Trophoblast cell (in vitro differentiated cells and primary cell): ENCODE measurements around the gene PHYHIPL.

ENCODE experiments used
- DNase-seq, 2 donors: peaks; one replicate each; pipeline ENCODE4 v3.0.0-alpha.2; 2016
- H2AFZ ChIP-seq: 2 replicates; pipeline ENCODE4 v1.6.1; 2013; ENCODE audit warnings: low read length, moderate library complexity, mild to moderate bottlenecking; ENCODE audit not compliant: insufficient read depth, poor library complexity
- H2AK5ac ChIP-seq: 2 replicates; pipeline ENCODE4 v1.6.1; 2013; ENCODE audit warnings: mild to moderate bottlenecking, low read length
- H2BK120ac ChIP-seq: 2 replicates; pipeline ENCODE4 v1.6.1; 2013; ENCODE audit warnings: low read length, mild to moderate bottlenecking, moderate library complexity; ENCODE audit not compliant: insufficient read depth, poor library complexity
- H2BK12ac ChIP-seq: 2 replicates; pipeline ENCODE4 v1.6.1; 2013; ENCODE audit warnings: mild to moderate bottlenecking, low read length, moderate library complexity
- H2BK5ac ChIP-seq: 2 replicates; pipeline ENCODE4 v1.6.1; 2013; ENCODE audit warnings: low read length, low read depth, moderate library complexity, mild to moderate bottlenecking; ENCODE audit not compliant: poor library complexity
- H3K14ac ChIP-seq: 2 replicates; pipeline ENCODE4 v1.6.1; 2013; ENCODE audit warnings: mild to moderate bottlenecking, low read length
- H3K18ac ChIP-seq: 2 replicates; pipeline ENCODE4 v1.6.1; 2013; ENCODE audit warnings: mild to moderate bottlenecking, low read length
- H3K23ac ChIP-seq: 2 replicates; pipeline ENCODE4 v1.6.1; 2013; ENCODE audit warnings: low read length
- H3K27ac ChIP-seq: 2 replicates; pipeline ENCODE4 v1.5.1; 2013; ENCODE audit warnings: low read depth, mild to moderate bottlenecking, inconsistent platforms, low read length, moderate library complexity
- H3K27me3 ChIP-seq: 2 replicates; pipeline ENCODE4 v1.6.1; 2013; ENCODE audit warnings: inconsistent platforms, mild to moderate bottlenecking, low read length, moderate library complexity; ENCODE audit not compliant: insufficient read depth
- H3K36me3 ChIP-seq, 2 experiments: 1 replicate in 1 of 2; 2 replicates in 1 of 2; pipeline ENCODE4 v1.6.1; 2013; ENCODE audit warnings: low read length in 2 of 2, mild to moderate bottlenecking in 2 of 2, moderate library complexity in 1 of 2; ENCODE audit not compliant: insufficient read depth in 2 of 2, control insufficient read depth in 1 of 2
- H3K4ac ChIP-seq: 2 replicates; pipeline ENCODE4 v1.6.1; 2013; ENCODE audit warnings: low read depth, mild to moderate bottlenecking, low read length, moderate library complexity
- H3K4me1 ChIP-seq, 2 experiments: 1 replicate in 1 of 2; 2 replicates in 1 of 2; pipeline ENCODE4 v1.6.1; 2013; ENCODE audit warnings: low read length in 2 of 2, mild to moderate bottlenecking in 2 of 2, moderate library complexity in 1 of 2; ENCODE audit not compliant: insufficient read depth in 2 of 2, control insufficient read depth in 1 of 2
- H3K4me2 ChIP-seq: 2 replicates; pipeline ENCODE4 v1.6.1; 2013; ENCODE audit warnings: inconsistent platforms, mild to moderate bottlenecking, low read length, moderate library complexity
- H3K4me3 ChIP-seq: 2 replicates; pipeline ENCODE4 v1.5.1; 2013; ENCODE audit warnings: mild to moderate bottlenecking, low read depth, low read length, inconsistent platforms
- H3K79me1 ChIP-seq: one replicate; pipeline ENCODE4 v1.6.1; 2013; ENCODE audit warnings: low read length
- H3K79me2 ChIP-seq: 2 replicates; pipeline ENCODE4 v1.6.1; 2013; ENCODE audit warnings: low read length, mild to moderate bottlenecking; ENCODE audit not compliant: control insufficient read depth, insufficient read depth, poor library complexity
- H3K9ac ChIP-seq: 2 replicates; pipeline ENCODE4 v1.6.1; 2013; ENCODE audit warnings: mild to moderate bottlenecking, low read length
- H3K9me3 ChIP-seq: 2 replicates; pipeline ENCODE4 v1.6.1; 2013; ENCODE audit warnings: low read depth, mild to moderate bottlenecking, control low read depth, inconsistent platforms, low read length; ENCODE audit not compliant: insufficient read depth
- H4K12ac ChIP-seq: 2 replicates; pipeline ENCODE4 v1.6.1; 2013; ENCODE audit warnings: low read depth, mild to moderate bottlenecking, low read length, moderate library complexity
- H4K8ac ChIP-seq: 2 replicates; pipeline ENCODE4 v1.6.1; 2013; ENCODE audit warnings: low read depth, mild to moderate bottlenecking, low read length, moderate library complexity
- H4K91ac ChIP-seq: one replicate; pipeline ENCODE4 v1.6.1; 2013; ENCODE audit warnings: low read depth, mild to moderate bottlenecking, low read length, moderate library complexity
- WGBS: extraction: QIAGEN DNeasy Blood & Tissue Kit; methylation state at CpG from one replicate; pipeline ENCODE4 v1.1.7; 2013; ENCODE audit warnings: missing lambda C conversion rate; ENCODE audit not compliant: insufficient read length, insufficient coverage; ENCODE audit errors: extremely low coverage; 5-methylcytosine and 5-hydroxymethylcytosine counted together

The PHYHIPL gene

DNA sequence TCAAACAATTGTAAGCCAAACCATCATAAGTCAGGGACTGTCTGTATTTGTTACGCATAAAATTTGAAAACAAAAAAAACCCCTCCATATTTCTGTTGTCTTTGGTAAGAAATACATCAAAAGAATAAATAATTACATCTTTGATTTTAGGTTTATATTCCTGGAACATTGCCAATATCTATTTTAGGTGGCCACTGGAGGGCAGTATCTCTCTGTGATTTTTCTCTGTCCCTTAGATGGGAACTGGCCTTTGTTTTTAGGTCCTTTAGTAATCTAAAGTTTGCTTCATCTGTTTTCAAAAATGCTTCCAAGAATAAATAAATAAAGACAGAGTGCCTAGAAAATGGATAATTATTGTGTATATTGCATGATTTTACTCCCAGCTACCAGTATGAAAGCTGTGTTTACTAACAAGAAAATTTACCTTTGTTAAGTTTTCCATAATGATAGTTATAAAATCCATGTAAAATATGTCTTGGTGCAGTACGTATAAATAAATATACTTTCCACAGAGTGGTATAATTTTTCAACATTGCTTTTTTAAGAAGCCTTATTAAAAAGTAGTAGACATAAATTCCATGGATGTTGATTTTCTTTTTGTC is 64.2 kb downstream of the PHYHIPL start:
- H3K79me1 ChIP-seq = no peaks in the 10 kb centered on the region
- H3K9ac ChIP-seq = no peak overlapping the region
- no peak overlapping the region for H4K91ac ChIP-seq
- no peak overlapping the region for H4K8ac ChIP-seq
- H2BK12ac ChIP-seq = no peak overlapping the region
- no peaks in the 10 kb centered on the region for H3K4me1 ChIP-seq
- no peak overlapping the region for H3K14ac ChIP-seq
- no peak overlapping the region for H2BK120ac ChIP-seq
- no peak overlapping the region for H2AFZ ChIP-seq
- peak in 1 of 2 donors; percentile 79 for DNase-seq
- H2AK5ac ChIP-seq = no peak overlapping the region
- H3K4me2 ChIP-seq = no peak overlapping the region
- no peak overlapping the region for H3K4me3 ChIP-seq
- H3K36me3 ChIP-seq = no peaks in the 10 kb centered on the region
- no peaks in the 10 kb centered on the region for H3K9me3 ChIP-seq
- no CpG with 5 or more reads among the region's 2 CpGs for WGBS
- no peaks in the 10 kb centered on the region for H3K79me2 ChIP-seq
- no peak overlapping the region for H3K4ac ChIP-seq
- H3K27me3 ChIP-seq = no peaks in the 10 kb centered on the region
- no peak overlapping the region for H3K18ac ChIP-seq
- H4K12ac ChIP-seq = no peak overlapping the region
- no peak overlapping the region for H3K23ac ChIP-seq
- H2BK5ac ChIP-seq = no peak overlapping the region
- H3K27ac ChIP-seq = no peak overlapping the region

DNA sequence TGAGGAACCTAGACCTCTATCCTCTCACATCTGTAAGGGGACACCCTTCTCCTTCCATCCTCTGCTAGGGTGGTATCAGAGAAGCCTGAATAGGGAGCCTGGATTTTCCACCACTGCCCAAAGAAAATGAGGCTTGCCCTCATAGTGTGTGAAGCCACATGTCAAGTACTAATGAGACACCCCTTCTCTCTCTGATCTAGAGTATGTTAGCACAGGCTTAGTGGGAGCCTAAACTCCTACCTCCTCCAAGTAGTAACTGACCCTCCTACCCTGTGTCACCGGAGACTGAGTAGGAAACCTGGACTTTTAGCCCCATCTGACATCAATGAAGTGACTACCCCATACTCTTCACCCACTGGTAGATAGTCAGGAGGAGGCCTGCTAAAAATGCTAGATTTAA is 65.6 kb downstream of the PHYHIPL start:
- Histone ChIP-seq H3K36me3 (no peaks in the 10 kb centered on the region), H2AFZ (no peak overlapping the region), H3K4me3 (no peak overlapping the region), H3K23ac (no peak overlapping the region), H2BK12ac (peak overlapping the region; percentile 64), H3K14ac (peak overlapping the region; percentile 37), H4K12ac (no peak overlapping the region), H3K4me1 (no peaks in the 10 kb centered on the region), H3K27ac (no peak overlapping the region), H3K27me3 (no peaks in the 10 kb centered on the region), H3K4me2 (no peak overlapping the region), H3K9ac (peak overlapping the region; percentile 74), H2BK120ac (no peak overlapping the region), H2AK5ac (no peak overlapping the region), H2BK5ac (no peak overlapping the region), H3K9me3 (no peaks in the 10 kb centered on the region), H3K79me2 (no peaks in the 10 kb centered on the region), H4K8ac (no peak overlapping the region), H3K4ac (no peak overlapping the region), H3K18ac (no peak overlapping the region), H4K91ac (no peak overlapping the region), H3K79me1 (no peaks in the 10 kb centered on the region)
- no CpG with 5 or more reads among the region's 1 CpG for WGBS
- no peak for DNase-seq

DNA sequence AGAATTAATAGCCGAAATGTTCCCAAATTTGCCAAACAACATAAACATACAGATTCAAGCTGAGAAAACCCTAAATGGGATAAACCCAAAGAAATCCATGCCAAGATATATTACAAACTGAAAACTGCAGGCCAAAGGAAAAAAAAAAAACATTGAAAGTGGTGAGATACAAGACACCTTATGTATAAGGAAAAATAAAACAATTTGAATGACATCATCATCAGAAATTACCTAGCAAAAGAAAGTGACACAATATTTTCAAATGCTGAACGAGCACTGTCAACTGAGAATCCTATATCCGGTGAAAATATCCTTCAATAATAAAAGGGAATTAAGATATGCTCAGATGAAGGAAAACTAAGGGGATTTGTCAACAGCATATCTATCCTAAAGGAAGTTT is 66.5 kb downstream of the PHYHIPL start:
- H3K36me3 ChIP-seq = no peaks in the 10 kb centered on the region
- H3K79me2 ChIP-seq = no peaks in the 10 kb centered on the region
- H3K4me3 ChIP-seq = no peak overlapping the region
- no peak overlapping the region for H3K4me2 ChIP-seq
- no peak overlapping the region for H2BK5ac ChIP-seq
- H3K79me1 ChIP-seq = no peaks in the 10 kb centered on the region
- no peak overlapping the region for H4K8ac ChIP-seq
- H4K12ac ChIP-seq = no peak overlapping the region
- H4K91ac ChIP-seq = no peak overlapping the region
- H3K4ac ChIP-seq = no peak overlapping the region
- H2BK12ac ChIP-seq = no peak overlapping the region
- H3K9ac ChIP-seq = no peak overlapping the region
- no peak overlapping the region for H3K27ac ChIP-seq
- peak in 1 of 2 donors; percentile 5 for DNase-seq
- no CpG with 5 or more reads among the region's 3 CpGs for WGBS
- no peak overlapping the region for H3K14ac ChIP-seq
- H3K18ac ChIP-seq = no peak overlapping the region
- no peak overlapping the region for H2AFZ ChIP-seq
- no peak overlapping the region for H3K23ac ChIP-seq
- H2AK5ac ChIP-seq = no peak overlapping the region
- H3K4me1 ChIP-seq = no peaks in the 10 kb centered on the region
- no peak overlapping the region for H2BK120ac ChIP-seq
- no peaks in the 10 kb centered on the region for H3K9me3 ChIP-seq
- H3K27me3 ChIP-seq = no peaks in the 10 kb centered on the region

DNA sequence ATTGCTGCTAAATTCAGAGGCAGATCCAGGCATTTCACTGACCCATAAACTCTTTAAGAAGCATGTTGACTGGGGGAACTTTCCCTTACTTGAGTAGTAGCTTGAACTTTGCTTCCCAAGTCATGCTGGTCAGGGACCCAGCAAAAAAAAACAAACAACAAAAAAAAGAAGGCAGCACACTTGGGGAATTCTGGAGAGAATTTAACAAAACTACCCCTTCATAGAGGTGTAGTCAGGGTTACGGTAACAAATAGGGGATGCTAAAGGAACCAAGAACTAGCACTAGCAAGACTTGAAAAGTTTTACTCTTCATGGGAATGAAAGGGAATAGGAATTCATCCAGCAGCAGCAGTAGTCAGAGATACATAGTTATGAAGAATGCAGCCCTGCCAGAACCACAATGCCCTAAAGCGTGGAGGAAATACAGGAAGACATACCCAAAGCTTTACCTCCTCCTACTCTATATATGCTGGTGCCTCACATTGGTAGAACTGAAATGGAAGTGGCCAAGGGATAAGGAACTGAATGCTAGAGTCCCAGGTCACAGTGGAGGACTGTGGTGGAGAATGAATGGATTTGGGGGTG is 67.3 kb downstream of the PHYHIPL start:
- no peak overlapping the region for H2BK5ac ChIP-seq
- H3K4me2 ChIP-seq = no peak overlapping the region
- peak; percentile 87 to 94 for DNase-seq
- H3K23ac ChIP-seq = no peak overlapping the region
- H3K14ac ChIP-seq = no peak overlapping the region
- H3K4me1 ChIP-seq = no peaks in the 10 kb centered on the region
- no peak overlapping the region for H2BK120ac ChIP-seq
- no peak overlapping the region for H2BK12ac ChIP-seq
- WGBS = no CpG with 5 or more reads among the region's 2 CpGs
- no peak overlapping the region for H3K4ac ChIP-seq
- H4K91ac ChIP-seq = no peak overlapping the region
- H3K9me3 ChIP-seq = no peaks in the 10 kb centered on the region
- no peak overlapping the region for H4K8ac ChIP-seq
- no peaks in the 10 kb centered on the region for H3K79me1 ChIP-seq
- no peaks in the 10 kb centered on the region for H3K79me2 ChIP-seq
- no peaks in the 10 kb centered on the region for H3K36me3 ChIP-seq
- H3K9ac ChIP-seq = no peak overlapping the region
- H3K27me3 ChIP-seq = no peaks in the 10 kb centered on the region
- H2AFZ ChIP-seq = no peak overlapping the region
- H3K4me3 ChIP-seq = no peak overlapping the region
- no peak overlapping the region for H3K18ac ChIP-seq
- H4K12ac ChIP-seq = no peak overlapping the region
- no peak overlapping the region for H3K27ac ChIP-seq
- no peak overlapping the region for H2AK5ac ChIP-seq
